ENCODE data around the gene LAMC3.

LAMC3 gene

DNA sequence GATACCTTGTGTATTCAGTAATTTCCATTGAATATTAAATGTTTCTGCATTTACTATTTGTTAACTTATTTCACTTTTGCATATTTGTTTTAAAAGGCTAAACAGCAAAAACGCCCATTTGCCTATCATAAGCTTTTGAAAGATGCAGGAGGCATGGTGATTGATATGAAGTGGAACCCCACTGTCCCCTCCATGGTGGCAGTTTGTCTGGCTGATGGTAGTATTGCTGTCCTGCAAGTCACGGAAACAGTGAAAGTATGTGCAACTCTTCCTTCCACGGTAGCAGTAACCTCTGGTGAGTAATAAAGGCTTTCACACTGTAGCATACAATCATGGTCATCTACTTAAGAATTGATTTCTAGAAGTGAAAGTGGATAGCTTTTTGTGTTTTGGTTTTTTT is 120.2 kb downstream of the LAMC3 start:
- no peak for DNase-seq

DNA sequence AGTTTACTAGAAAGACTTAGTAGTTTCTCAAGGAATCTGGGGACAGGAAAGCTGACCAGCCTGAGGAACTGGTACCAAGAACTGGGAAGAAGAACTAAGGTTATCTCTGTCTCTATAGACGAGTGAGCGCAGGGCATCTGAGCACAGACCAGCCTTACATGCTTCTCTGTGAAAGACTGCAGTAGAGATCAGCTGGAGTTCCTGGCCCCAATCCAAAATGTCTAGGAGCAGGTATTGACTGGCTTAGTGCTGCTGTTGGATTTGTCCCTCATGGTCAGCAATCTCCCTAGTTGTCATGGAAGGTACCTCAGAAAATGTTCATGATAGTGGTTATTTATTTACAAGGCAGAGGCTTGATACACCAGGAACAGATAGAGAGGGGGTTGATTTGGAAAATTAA is 129.7 kb downstream of the LAMC3 start:
- no peak for DNase-seq

DNA sequence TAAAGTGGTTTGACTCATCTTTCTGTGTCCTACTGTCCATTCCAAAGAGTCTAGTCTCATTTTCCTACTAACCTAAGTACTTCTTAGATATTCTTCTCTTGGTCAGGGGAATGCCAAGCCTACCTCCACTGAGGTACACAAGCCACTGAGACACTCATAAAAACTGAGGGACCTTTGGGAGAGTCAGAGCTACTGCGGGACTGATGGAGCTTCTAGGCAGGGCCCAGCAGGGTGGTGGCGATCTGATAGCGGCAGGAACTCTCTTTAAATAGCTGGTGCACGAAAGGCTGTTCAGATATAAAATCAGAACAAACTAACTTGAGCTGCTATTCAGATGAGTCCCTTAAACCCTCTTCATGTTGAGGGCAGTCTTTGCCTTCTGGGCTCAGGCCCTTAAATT is 131.1 kb downstream of the LAMC3 start:
- DNase-seq = no peak

DNA sequence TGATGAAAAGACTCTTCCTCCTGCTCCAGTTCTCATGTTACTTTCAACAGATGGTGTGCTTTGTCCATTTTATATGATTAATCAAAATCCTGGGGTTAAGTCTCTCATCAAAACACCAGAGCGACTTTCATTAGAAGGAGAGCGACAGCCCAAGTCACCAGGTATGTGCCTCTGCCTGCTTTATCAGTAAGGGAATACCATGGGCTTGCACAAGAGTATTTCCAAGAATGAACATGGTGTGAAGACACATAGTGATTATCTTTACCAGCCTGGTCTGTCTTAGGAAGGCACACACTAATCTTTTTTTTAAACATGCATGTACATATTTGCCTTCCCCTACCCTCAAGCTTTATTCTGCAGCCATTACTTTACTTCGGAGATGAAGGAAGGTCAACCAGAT is 131.6 kb downstream of the LAMC3 start:
- DNase-seq = no peak

DNA sequence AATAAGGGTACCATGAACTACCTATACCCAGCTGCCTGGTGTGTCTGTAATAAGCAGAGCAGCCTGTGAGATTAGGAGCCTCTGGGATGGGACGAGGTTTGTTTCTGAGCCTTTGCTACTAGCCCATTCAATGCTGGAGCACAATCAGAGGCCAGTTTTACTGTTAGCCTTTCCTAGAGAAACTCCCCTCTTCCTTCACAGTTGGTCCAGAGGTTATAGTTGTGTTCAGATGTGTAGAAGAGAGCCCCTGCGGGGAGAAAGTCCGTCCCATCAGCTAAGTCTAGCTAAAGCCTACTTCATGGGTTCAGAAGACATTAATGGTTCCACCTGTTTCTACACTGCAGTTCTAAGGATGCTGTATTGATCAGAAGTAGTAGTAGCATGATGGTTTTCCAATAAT is 133.2 kb downstream of the LAMC3 start:
- DNase-seq = no peak
